Posterior cingulate gyrus (tissue), 11 donors: Measurements from ENCODE around the gene REPIN1.

Experiments
- DNase-seq, 10 donors: peaks; one replicate each; pipeline versions ENCODE4 v3.0.0 to v3.0.0-alpha.2; 2020 to 2021; ENCODE audit warnings: mixed read lengths in 3 of 10
- intact Hi-C: fragments of 100-400 bp; cut with DNase I; formaldehyde crosslinking; loops from one replicate; pipeline ENCODE4 v1.15.1; 2023

Gene REPIN1

GRCh38 chr7:150412518-150413488 is 44.2 kb downstream of the REPIN1 start:
- intact Hi-C loops = no loop called here
- no peak for DNase-seq

- intact Hi-C loops = no loop called here
- DNase-seq = no peak
Measured at GRCh38 chr7:150413640-150414081, 45.0 kb downstream of the REPIN1 start.

- DNase-seq = peak in 1 of 10 donors; percentile 44
- intact Hi-C loops = no loop called here
Measured at GRCh38 chr7:150415161-150416153, 46.8 kb downstream of the REPIN1 start.

GRCh38 chr7:150417239-150417638 is 48.6 kb downstream of the REPIN1 start:
- no peak for DNase-seq
- intact Hi-C loops = no loop called here

GRCh38 chr7:150417863-150418262 is 49.2 kb downstream of the REPIN1 start:
- intact Hi-C loops = no loop called here
- no peak for DNase-seq

GRCh38 chr7:150420242-150420641 is 51.6 kb downstream of the REPIN1 start:
- intact Hi-C loops = loop anchor here (5.0 kb wide), 1 partner anchor 63 kb away; no protein-coding TSS in a partner anchor
- no peak for DNase-seq

GRCh38 chr7:150420987-150421674 is 52.5 kb downstream of the REPIN1 start:
- DNase-seq = peak in 9 of 10 donors; percentile 55 to 95 (median 82)
- intact Hi-C loops = loop anchor here (5.0 kb wide), 1 partner anchor 64 kb away; no protein-coding TSS in a partner anchor

- no peak for DNase-seq
- intact Hi-C loops = loop anchor here (5.0 kb wide), 1 partner anchor 65 kb away; no protein-coding TSS in a partner anchor
Measured at GRCh38 chr7:150421831-150422230, 53.2 kb downstream of the REPIN1 start.
